Measurements from ENCODE around the gene SDC3. TPM values are rescaled to one million over a fixed set of nuclear protein-coding genes. Genes with fewer than 3 reads are reported as not detected.

SDC3 gene
- total and polyA plus RNA-seq, 9 donors = 21.9 to 65.8 (median 43.7) TPM

- Histone ChIP-seq H3K4me1 (ENCODE audit: control insufficient read depth, insufficient read depth, low read length) (peaks cover 77% of the 10 kb centered on the region), H3K27ac (ENCODE audit: low read length) (no peak overlapping the region)
- WGBS (ENCODE audit: insufficient coverage) = 55% methylated on average over 4 of the region's 14 CpGs
Observed at GRCh38 chr1:30882678-30883388, 25.7 kb downstream of the SDC3 start.

GRCh38 chr1:30881319-30882181, 27.0 kb downstream of the SDC3 start:
- DNase-seq = no peak
- 76% methylated on average over 25 of the region's 25 CpGs for WGBS (ENCODE audit: insufficient coverage)

More at GRCh38 chr1:30882678-30883388, 25.7 kb downstream of the SDC3 start:
- H3K9me3 ChIP-seq (replicated peaks; ENCODE audit: control insufficient read depth, low read depth, low read length) = no peaks in the 10 kb centered on the region
- no peak for DNase-seq
- no peak overlapping the region for H3K4me3 ChIP-seq (ENCODE audit: low read length)
- no peaks in the 10 kb centered on the region for H3K27me3 ChIP-seq (ENCODE audit: control insufficient read depth, insufficient read depth, low read length)
- H3K36me3 ChIP-seq (ENCODE audit: control insufficient read depth, insufficient read depth, low read length) = peaks cover 3% of the 10 kb centered on the region

GRCh38 chr1:30880678-30881318, 27.8 kb downstream of the SDC3 start:
- no peaks in the 10 kb centered on the region for H3K27me3 ChIP-seq (ENCODE audit: control insufficient read depth, insufficient read depth, low read length)
- peaks cover 68% of the 10 kb centered on the region for H3K4me1 ChIP-seq (ENCODE audit: control insufficient read depth, insufficient read depth, low read length)
- H3K27ac ChIP-seq (ENCODE audit: low read length) = no peak overlapping the region
- peaks cover 5% of the 10 kb centered on the region for H3K36me3 ChIP-seq (ENCODE audit: control insufficient read depth, insufficient read depth, low read length)
- H3K4me3 ChIP-seq (ENCODE audit: low read length) = no peak overlapping the region
- H3K9me3 ChIP-seq (replicated peaks; ENCODE audit: control insufficient read depth, low read depth, low read length) = no peaks in the 10 kb centered on the region
- 66% methylated on average over 8 of the region's 11 CpGs for WGBS (ENCODE audit: insufficient coverage)
- no peak for DNase-seq

More at GRCh38 chr1:30881319-30882181, 27.0 kb downstream of the SDC3 start:
- H3K27ac ChIP-seq (ENCODE audit: low read length) = no peak overlapping the region
- no peaks in the 10 kb centered on the region for H3K27me3 ChIP-seq (ENCODE audit: control insufficient read depth, insufficient read depth, low read length)
- H3K4me1 ChIP-seq (ENCODE audit: control insufficient read depth, insufficient read depth, low read length) = peaks cover 76% of the 10 kb centered on the region
- no peaks in the 10 kb centered on the region for H3K9me3 ChIP-seq (replicated peaks; ENCODE audit: control insufficient read depth, low read depth, low read length)
- no peak overlapping the region for H3K4me3 ChIP-seq (ENCODE audit: low read length)
- peaks cover 3% of the 10 kb centered on the region for H3K36me3 ChIP-seq (ENCODE audit: control insufficient read depth, insufficient read depth, low read length)

GRCh38 chr1:30879940-30880677, 28.4 kb downstream of the SDC3 start:
- DNase-seq = peak; percentile 86
- H3K27me3 ChIP-seq (ENCODE audit: control insufficient read depth, insufficient read depth, low read length) = no peaks in the 10 kb centered on the region
- no peak overlapping the region for H3K4me3 ChIP-seq (ENCODE audit: low read length)
- H3K36me3 ChIP-seq (ENCODE audit: control insufficient read depth, insufficient read depth, low read length) = peaks cover 11% of the 10 kb centered on the region
- H3K4me1 ChIP-seq (ENCODE audit: control insufficient read depth, insufficient read depth, low read length) = peaks cover 63% of the 10 kb centered on the region
- WGBS (ENCODE audit: insufficient coverage) = 39% methylated on average over 6 of the region's 17 CpGs
- H3K9me3 ChIP-seq (replicated peaks; ENCODE audit: control insufficient read depth, low read depth, low read length) = no peaks in the 10 kb centered on the region
- peak overlapping the region; percentile 75 for H3K27ac ChIP-seq (ENCODE audit: low read length)

- H3K27ac ChIP-seq (ENCODE audit: low read length) = peak overlapping the region; percentile 75
- no peak overlapping the region for H3K4me3 ChIP-seq (ENCODE audit: low read length)
- DNase-seq = peak; percentile 45
- H3K27me3 ChIP-seq (ENCODE audit: control insufficient read depth, insufficient read depth, low read length) = no peaks in the 10 kb centered on the region
- peaks cover 61% of the 10 kb centered on the region for H3K4me1 ChIP-seq (ENCODE audit: control insufficient read depth, insufficient read depth, low read length)
- H3K36me3 ChIP-seq (ENCODE audit: control insufficient read depth, insufficient read depth, low read length) = peaks cover 18% of the 10 kb centered on the region
- H3K9me3 ChIP-seq (replicated peaks; ENCODE audit: control insufficient read depth, low read depth, low read length) = no peaks in the 10 kb centered on the region
- WGBS (ENCODE audit: insufficient coverage) = 46% methylated on average over 2 of the region's 4 CpGs
Observed at GRCh38 chr1:30879126-30879786, 29.3 kb downstream of the SDC3 start.

GRCh38 chr1:30878559-30878958, 30.0 kb downstream of the SDC3 start:
- 82% methylated on average over 9 of the region's 13 CpGs for WGBS (ENCODE audit: insufficient coverage)
- H3K36me3 ChIP-seq (ENCODE audit: control insufficient read depth, insufficient read depth, low read length) = peaks cover 25% of the 10 kb centered on the region
- no peak for DNase-seq
- H3K4me3 ChIP-seq (ENCODE audit: low read length) = no peak overlapping the region
- peaks cover 54% of the 10 kb centered on the region for H3K4me1 ChIP-seq (ENCODE audit: control insufficient read depth, insufficient read depth, low read length)
- H3K9me3 ChIP-seq (replicated peaks; ENCODE audit: control insufficient read depth, low read depth, low read length) = peaks cover 6% of the 10 kb centered on the region
- no peaks in the 10 kb centered on the region for H3K27me3 ChIP-seq (ENCODE audit: control insufficient read depth, insufficient read depth, low read length)
- peak overlapping the region; percentile 75 for H3K27ac ChIP-seq (ENCODE audit: low read length)

GRCh38 chr1:30878016-30878415, 30.5 kb downstream of the SDC3 start:
- WGBS (ENCODE audit: insufficient coverage) = 75% methylated on average over 8 of the region's 9 CpGs
- H3K36me3 ChIP-seq (ENCODE audit: control insufficient read depth, insufficient read depth, low read length) = peaks cover 30% of the 10 kb centered on the region
- no peak for DNase-seq
- H3K27me3 ChIP-seq (ENCODE audit: control insufficient read depth, insufficient read depth, low read length) = no peaks in the 10 kb centered on the region
- no peak overlapping the region for H3K4me3 ChIP-seq (ENCODE audit: low read length)
- peaks cover 49% of the 10 kb centered on the region for H3K4me1 ChIP-seq (ENCODE audit: control insufficient read depth, insufficient read depth, low read length)
- H3K27ac ChIP-seq (ENCODE audit: low read length) = peak overlapping the region; percentile 20
- H3K9me3 ChIP-seq (replicated peaks; ENCODE audit: control insufficient read depth, low read depth, low read length) = peaks cover 10% of the 10 kb centered on the region

GRCh38 chr1:30877205-30877912, 31.2 kb downstream of the SDC3 start:
- H3K36me3 ChIP-seq (ENCODE audit: control insufficient read depth, insufficient read depth, low read length) = peaks cover 37% of the 10 kb centered on the region
- H3K4me3 ChIP-seq (ENCODE audit: low read length) = no peak overlapping the region
- 38% methylated on average over 6 of the region's 10 CpGs for WGBS (ENCODE audit: insufficient coverage)
- H3K9me3 ChIP-seq (replicated peaks; ENCODE audit: control insufficient read depth, low read depth, low read length) = peaks cover 17% of the 10 kb centered on the region
- H3K27me3 ChIP-seq (ENCODE audit: control insufficient read depth, insufficient read depth, low read length) = no peaks in the 10 kb centered on the region
- H3K27ac ChIP-seq (ENCODE audit: low read length) = peak overlapping the region; percentile 36
- H3K4me1 ChIP-seq (ENCODE audit: control insufficient read depth, insufficient read depth, low read length) = peaks cover 47% of the 10 kb centered on the region
- peak; percentile 92 for DNase-seq

All from muscle of leg (tissue), 11 donors.